GM03348 (cell line): ENCODE results near the gene KIAA0753.
"Not testable (repeated sequence)": the region's sequence is repeated elsewhere in the genome, so short reads cannot be mapped to it uniquely, and the experiment has no call there.

Experiments
- DNase-seq: peaks from one replicate; pipeline ENCODE4 v3.0.0; 2012; ENCODE audit warnings: low spot score

Gene KIAA0753

GRCh38 chr17:6596941-6597340 is 43.6 kb downstream of the KIAA0753 start:
- DNase-seq, result no peak

- no peak for DNase-seq
Measured at GRCh38 chr17:6596511-6596910, 44.0 kb downstream of the KIAA0753 start.

- DNase-seq, result no peak
Measured at GRCh38 chr17:6596081-6596480, 44.4 kb downstream of the KIAA0753 start.

- DNase-seq, result not testable (repeated sequence)
Measured at GRCh38 chr17:6593371-6593770, 47.1 kb downstream of the KIAA0753 start.

GRCh38 chr17:6592173-6592572 is 48.3 kb downstream of the KIAA0753 start:
- no peak for DNase-seq

GRCh38 chr17:6591599-6592158 is 48.8 kb downstream of the KIAA0753 start:
- peak; percentile 65 for DNase-seq

- DNase-seq, result peak; percentile 30
Measured at GRCh38 chr17:6589266-6589946, 51.1 kb downstream of the KIAA0753 start.

GRCh38 chr17:6588165-6588564 is 52.3 kb downstream of the KIAA0753 start:
- no peak for DNase-seq

GRCh38 chr17:6587310-6587709 is 53.2 kb downstream of the KIAA0753 start:
- DNase-seq, result no peak

GRCh38 chr17:6583411-6583810 is 57.1 kb downstream of the KIAA0753 start:
- DNase-seq, result no peak

- DNase-seq, result no peak
Measured at GRCh38 chr17:6580625-6581024, 59.9 kb downstream of the KIAA0753 start.

- DNase-seq, result no peak
Measured at GRCh38 chr17:6578491-6578890, 62.0 kb downstream of the KIAA0753 start.

GRCh38 chr17:6577686-6578263 is 62.7 kb downstream of the KIAA0753 start:
- DNase-seq, result no peak

- no peak for DNase-seq
Measured at GRCh38 chr17:6576038-6576785, 64.3 kb downstream of the KIAA0753 start.

GRCh38 chr17:6575596-6575988 is 64.9 kb downstream of the KIAA0753 start:
- no peak for DNase-seq

GRCh38 chr17:6574687-6575595 is 65.6 kb downstream of the KIAA0753 start:
- peak; percentile 82 for DNase-seq

GRCh38 chr17:6573982-6574686 is 66.4 kb downstream of the KIAA0753 start:
- DNase-seq, result no peak

GRCh38 chr17:6573495-6573894 is 67.0 kb downstream of the KIAA0753 start:
- DNase-seq, result not testable (repeated sequence)

- no peak for DNase-seq
Measured at GRCh38 chr17:6572972-6573370, 67.5 kb downstream of the KIAA0753 start.

GRCh38 chr17:6571452-6571781 is 69.1 kb downstream of the KIAA0753 start:
- DNase-seq, result no peak

- no peak for DNase-seq
Measured at GRCh38 chr17:6570731-6571451, 69.6 kb downstream of the KIAA0753 start.
